Liver (tissue), 9 donors: ENCODE measurements around the gene VWA3B. TPM values are rescaled to one million over a fixed set of nuclear protein-coding genes. Genes with fewer than 3 reads are reported as not detected.

Experiments used
- DNase-seq: peaks from one replicate; pipeline ENCODE4 v3.0.0-alpha.2; 2017; ENCODE audit warnings: low spot score
- H3K27ac ChIP-seq, 2 donors: one replicate each; pipeline ENCODE4 v1.7.0; 2013; ENCODE audit warnings: inconsistent platforms in 2 of 2, low read length in 2 of 2, control low read depth in 1 of 2, low read depth in 1 of 2, mild to moderate bottlenecking in 1 of 2
- H3K27me3 ChIP-seq, 4 donors: one replicate each; pipeline versions ENCODE4 v1.6.1 to v1.7.0; 2013; ENCODE audit warnings: low read length in 3 of 4, inconsistent platforms in 1 of 4, mild to moderate bottlenecking in 1 of 4, moderate library complexity in 1 of 4; ENCODE audit not compliant: control insufficient read depth in 4 of 4, insufficient read depth in 4 of 4
- H3K36me3 ChIP-seq, 4 donors: one replicate each; pipeline versions ENCODE4 v1.6.1 to v1.7.0; 2013; ENCODE audit warnings: low read length in 3 of 4, mild to moderate bottlenecking in 3 of 4, low read depth in 1 of 4, moderate library complexity in 1 of 4; ENCODE audit not compliant: control insufficient read depth in 4 of 4, insufficient read depth in 3 of 4
- H3K4me1 ChIP-seq, 4 donors: one replicate each; pipeline versions ENCODE4 v1.6.1 to v1.7.0; 2013; ENCODE audit warnings: low read length in 3 of 4, mild to moderate bottlenecking in 3 of 4, moderate library complexity in 1 of 4; ENCODE audit not compliant: control insufficient read depth in 4 of 4, insufficient read depth in 4 of 4
- H3K4me3 ChIP-seq, 3 donors: one replicate each; pipeline versions ENCODE4 v1.6.1 to v1.7.0; 2013; ENCODE audit warnings: low read length in 3 of 3, control low read depth in 1 of 3, low read depth in 1 of 3, mild to moderate bottlenecking in 1 of 3
- H3K9ac ChIP-seq, 2 donors: one replicate each; pipeline ENCODE4 v1.7.0; 2013; ENCODE audit warnings: low read length in 2 of 2, mild to moderate bottlenecking in 2 of 2, moderate library complexity in 2 of 2, control low read depth in 1 of 2, low read depth in 1 of 2
- H3K9me3 ChIP-seq, 4 donors: one replicate each; pipeline versions ENCODE4 v1.6.1 to v1.7.0; 2013; ENCODE audit warnings: low read length in 3 of 4; ENCODE audit not compliant: control insufficient read depth in 4 of 4
- ATF3 ChIP-seq: IDR thresholded peaks from 2 replicates; pipeline ENCODE4 v1.6.1; 2016; ENCODE audit warnings: antibody characterized with exemption
- CTCF ChIP-seq: fragments of 150-350 bp; IDR thresholded peaks from 2 replicates; pipeline ENCODE4 v1.5.1; 2017; ENCODE audit warnings: improper control_type of control experiment, low read depth, low read length; ENCODE audit not compliant: missing input control
- EGR1 ChIP-seq, 2 donors: IDR thresholded peaks; 2 replicates each; pipeline ENCODE4 v1.6.1; 2016 to 2018; ENCODE audit warnings: antibody characterized with exemption in 2 of 2, low read depth in 2 of 2
- FOXA1 ChIP-seq: IDR thresholded peaks from 2 replicates; pipeline ENCODE4 v1.6.1; 2016; ENCODE audit warnings: antibody characterized with exemption
- FOXA2 ChIP-seq: IDR thresholded peaks from 2 replicates; pipeline ENCODE4 v1.6.1; 2016; ENCODE audit warnings: antibody characterized with exemption
- GABPA ChIP-seq, 2 donors: IDR thresholded peaks in 1 of 2; conservative IDR thresholded peaks in 1 of 2; 2 replicates each; pipeline ENCODE4 v1.6.1; 2016; ENCODE audit warnings: antibody characterized with exemption in 2 of 2, mild to moderate bottlenecking in 1 of 2, moderate library complexity in 1 of 2
- HNF4A ChIP-seq, 2 donors: conservative IDR thresholded peaks; 2 replicates each; pipeline ENCODE4 v1.6.1; 2016; ENCODE audit warnings: antibody characterized with exemption in 2 of 2, mild to moderate bottlenecking in 2 of 2
- HNF4G ChIP-seq: IDR thresholded peaks from 2 replicates; pipeline ENCODE4 v1.6.1; 2016; ENCODE audit warnings: antibody characterized with exemption
- JUND ChIP-seq, 2 donors: IDR thresholded peaks; 2 replicates each; pipeline ENCODE4 v1.6.1; 2016; ENCODE audit warnings: antibody characterized with exemption in 2 of 2
- MAX ChIP-seq: IDR thresholded peaks from 2 replicates; pipeline ENCODE4 v1.6.1; 2016; ENCODE audit warnings: antibody characterized with exemption
- RAD21 ChIP-seq, 2 donors: IDR thresholded peaks; 2 replicates each; pipeline ENCODE4 v1.6.1; 2016; ENCODE audit warnings: antibody characterized with exemption in 2 of 2, mild to moderate bottlenecking in 2 of 2
- REST ChIP-seq: IDR thresholded peaks from 2 replicates; pipeline ENCODE4 v1.6.1; 2016; ENCODE audit warnings: antibody characterized with exemption, mild to moderate bottlenecking
- RXRA ChIP-seq, 2 donors: IDR thresholded peaks; 2 replicates each; pipeline ENCODE4 v1.6.1; 2017 to 2018; ENCODE audit warnings: antibody characterized with exemption in 2 of 2, mild to moderate bottlenecking in 1 of 2
- SP1 ChIP-seq: IDR thresholded peaks from 2 replicates; pipeline ENCODE4 v1.6.1; 2018; ENCODE audit warnings: antibody characterized with exemption, mild to moderate bottlenecking
- YY1 ChIP-seq: IDR thresholded peaks from 2 replicates; pipeline ENCODE4 v1.6.1; 2016; ENCODE audit warnings: antibody characterized with exemption, mild to moderate bottlenecking
- WGBS: extraction: QIAGEN DNeasy Blood & Tissue Kit; methylation state at CpG from one replicate; pipeline ENCODE4 v1.1.7; 2013; 5-methylcytosine and 5-hydroxymethylcytosine counted together
- polyA plus RNA-seq, 2 donors: library from polyadenylated mRNA; stranded (reverse) in 1 of 2; unstranded in 1 of 2; fragments of 200-250 nt in 1 of 2; fragments of >200 nt in 1 of 2; fragmentation: Nextera tagmentation in 1 of 2; extraction: Ambion mirVana in 1 of 2; gene quantifications; one replicate each; pipeline versions ENCODE4 v1.2.1 to v1.2.3, GENCODE V29; 2013 to 2015
- total RNA-seq, 2 donors: library from RNA; depleted of rRNA; stranded (reverse); fragments of >200 nt; gene quantifications; one replicate each; pipeline ENCODE4 v1.2.3, GENCODE V29; 2014
- TF ChIP-seq, protein P1 (sequence below): IDR thresholded peaks from 2 replicates; pipeline ENCODE4 v1.6.1; 2016; ENCODE audit warnings: antibody characterized with exemption
- donor health status: healthy.
- donor health status: healthy.
- donor health status: healthy.
- donor health status: healthy.
- donor health status: healthy.

VWA3B gene
- total and polyA plus RNA-seq, 4 donors = 0.08 TPM; not detected in 3

DNA sequence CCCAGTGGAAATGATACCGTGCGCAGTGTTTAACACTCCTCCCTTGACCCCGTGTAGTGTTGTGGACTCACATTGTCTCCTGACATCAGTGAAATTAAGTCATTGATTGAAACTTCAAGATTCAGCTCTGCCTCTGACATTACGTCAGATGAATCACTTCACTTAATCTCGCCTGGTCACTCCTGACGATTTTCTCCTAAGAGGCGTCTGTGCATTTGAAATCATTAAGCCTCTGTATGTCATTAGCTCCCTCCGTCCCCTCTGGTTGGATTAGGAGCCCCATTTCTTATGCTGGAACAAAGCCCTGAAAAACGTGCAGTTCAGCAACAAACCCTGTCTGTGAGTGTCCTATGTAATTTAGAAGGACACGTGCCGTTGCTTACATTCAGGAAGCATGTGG lies 222.6 kb downstream of the VWA3B start (continued):
- TF ChIP-seq SP1 = no peak
- TF ChIP-seq HNF4A (conservative IDR thresholded peaks at IDR 0.05) = no peak
- no peak for TF ChIP-seq CTCF
- TF ChIP-seq RXRA (IDR thresholded peaks at IDR 0.05) = no peak

DNA sequence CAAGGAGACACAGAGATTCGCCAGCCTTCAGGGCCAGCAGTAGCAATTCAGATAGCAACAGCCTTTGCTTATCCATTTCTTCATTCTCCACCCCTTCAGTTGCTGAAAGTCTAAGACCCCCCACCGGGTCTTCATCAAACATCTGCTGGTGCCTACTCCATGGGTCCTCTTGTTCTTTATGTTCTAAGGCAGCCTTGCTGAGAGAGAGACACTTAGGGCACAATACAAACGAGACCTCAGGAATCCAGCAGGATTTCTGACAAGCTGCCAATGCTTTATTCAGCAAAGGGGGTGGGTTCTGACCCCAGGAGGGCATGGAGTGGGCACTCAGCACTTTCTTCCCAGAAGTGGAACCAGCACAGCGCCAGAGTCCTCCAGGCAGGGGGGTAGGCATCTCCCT lies 223.0 kb downstream of the VWA3B start:
- no peak for DNase-seq
- Histone ChIP-seq H3K9ac (no peak overlapping the region), H3K36me3 (no peaks in the 10 kb centered on the region), H3K4me3 (no peak overlapping the region), H3K27me3 (no peaks in the 10 kb centered on the region), H3K4me1 (no peaks in the 10 kb centered on the region), H3K27ac (no peak overlapping the region), H3K9me3 (no peaks in the 10 kb centered on the region)
- TF ChIP-seq YY1 = no peak
- no peak for TF ChIP-seq REST
- TF ChIP-seq MAX = no peak
- TF ChIP-seq FOXA1 = no peak
- no peak for TF ChIP-seq GABPA (IDR thresholded peaks at IDR 0.05 in 1 of 2, conservative IDR thresholded peaks at IDR 0.05 in 1 of 2)
- TF ChIP-seq JUND (IDR thresholded peaks at IDR 0.05) = no peak
- TF ChIP-seq RXRA (IDR thresholded peaks at IDR 0.05) = no peak
- TF ChIP-seq RAD21 (IDR thresholded peaks at IDR 0.05) = no peak
- no peak for TF ChIP-seq FOXA2
- no peak for TF ChIP-seq HNF4A (conservative IDR thresholded peaks at IDR 0.05)
- no peak for TF ChIP-seq CTCF
- 80% methylated on average over 4 of the region's 4 CpGs for WGBS

DNA sequence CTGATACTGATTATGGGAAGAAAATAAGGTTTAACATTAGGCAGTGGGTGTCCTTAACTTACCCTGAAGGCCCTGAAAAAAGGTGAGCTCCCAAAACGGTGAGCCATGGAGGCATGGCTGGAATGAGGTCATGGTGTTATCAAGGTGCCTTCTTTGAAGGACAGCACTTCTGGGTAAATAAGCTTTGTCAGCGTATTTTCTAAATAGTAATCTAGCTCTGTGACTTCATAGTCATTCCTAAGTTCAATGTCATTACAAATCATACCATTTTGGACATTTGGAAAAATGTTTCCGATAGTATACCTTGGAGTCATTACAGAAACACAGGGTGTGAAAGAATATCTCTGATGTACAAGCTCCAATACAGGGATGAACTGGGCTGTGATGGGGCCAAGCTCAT lies 224.1 kb downstream of the VWA3B start:
- H3K9me3 ChIP-seq = no peaks in the 10 kb centered on the region
- no peak for DNase-seq
- no peak overlapping the region for H3K9ac ChIP-seq
- no peak overlapping the region for H3K27ac ChIP-seq
- no peaks in the 10 kb centered on the region for H3K27me3 ChIP-seq
- H3K4me3 ChIP-seq = no peak overlapping the region
- 67% methylated on average over 3 of the region's 3 CpGs for WGBS
- no peaks in the 10 kb centered on the region for H3K4me1 ChIP-seq
- H3K36me3 ChIP-seq = no peaks in the 10 kb centered on the region
- TF ChIP-seq EGR1 (IDR thresholded peaks at IDR 0.05; ENCODE audit: low read depth in 2 of 2) (no peak), REST (no peak), RAD21 (IDR thresholded peaks at IDR 0.05) (no peak), SP1 (no peak), HNF4G (no peak), MAX (no peak), YY1 (no peak), FOXA1 (no peak), ATF3 (no peak), RXRA (IDR thresholded peaks at IDR 0.05) (no peak), JUND (IDR thresholded peaks at IDR 0.05) (no peak)
- TF ChIP-seq, protein P1, sequence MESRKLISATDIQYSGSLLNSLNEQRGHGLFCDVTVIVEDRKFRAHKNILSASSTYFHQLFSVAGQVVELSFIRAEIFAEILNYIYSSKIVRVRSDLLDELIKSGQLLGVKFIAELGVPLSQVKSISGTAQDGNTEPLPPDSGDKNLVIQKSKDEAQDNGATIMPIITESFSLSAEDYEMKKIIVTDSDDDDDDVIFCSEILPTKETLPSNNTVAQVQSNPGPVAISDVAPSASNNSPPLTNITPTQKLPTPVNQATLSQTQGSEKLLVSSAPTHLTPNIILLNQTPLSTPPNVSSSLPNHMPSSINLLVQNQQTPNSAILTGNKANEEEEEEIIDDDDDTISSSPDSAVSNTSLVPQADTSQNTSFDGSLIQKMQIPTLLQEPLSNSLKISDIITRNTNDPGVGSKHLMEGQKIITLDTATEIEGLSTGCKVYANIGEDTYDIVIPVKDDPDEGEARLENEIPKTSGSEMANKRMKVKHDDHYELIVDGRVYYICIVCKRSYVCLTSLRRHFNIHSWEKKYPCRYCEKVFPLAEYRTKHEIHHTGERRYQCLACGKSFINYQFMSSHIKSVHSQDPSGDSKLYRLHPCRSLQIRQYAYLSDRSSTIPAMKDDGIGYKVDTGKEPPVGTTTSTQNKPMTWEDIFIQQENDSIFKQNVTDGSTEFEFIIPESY = no peak
